Spleen (tissue), 7 donors: ENCODE data around the gene AP1G2.

Experiments used
- POLR2A ChIP-seq, 3 donors: fragments of 450-650 bp; IDR thresholded peaks; one replicate each; pipeline ENCODE4 v1.5.1; 2017; ENCODE audit warnings: antibody characterized with exemption in 3 of 3, mild to moderate bottlenecking in 1 of 3
- POLR2AphosphoS5 ChIP-seq, 3 donors: sonication (generic); formaldehyde crosslinking; IDR thresholded peaks; one replicate each; pipeline ENCODE4 v1.5.1; 2017; ENCODE audit warnings: antibody characterized with exemption in 3 of 3
- TF ChIP-seq, protein P1 (sequence below), 11 experiments: fragments of 200-600 bp in 7 of 11; fragments of 450-650 bp in 4 of 11; sonication (generic) in 4 of 11; IDR thresholded peaks in 8 of 11; conservative IDR thresholded peaks in 3 of 11; 1 replicate in 7 of 11; 2 replicates in 4 of 11; pipeline versions ENCODE4 v1.4.0 to v1.8.0; 2016 to 2021; ENCODE audit warnings: antibody characterized with exemption in 11 of 11, inconsistent platforms in 4 of 11, mild to moderate bottlenecking in 1 of 11
- donor health status: DM: no; HTN: no; CAD: no; lungs with moderate emphysema.
- donor health status: DM: no; HTN: no; CAD: no.
- donor health status: DM: no; HTN: no; CAD: no.

DNA sequence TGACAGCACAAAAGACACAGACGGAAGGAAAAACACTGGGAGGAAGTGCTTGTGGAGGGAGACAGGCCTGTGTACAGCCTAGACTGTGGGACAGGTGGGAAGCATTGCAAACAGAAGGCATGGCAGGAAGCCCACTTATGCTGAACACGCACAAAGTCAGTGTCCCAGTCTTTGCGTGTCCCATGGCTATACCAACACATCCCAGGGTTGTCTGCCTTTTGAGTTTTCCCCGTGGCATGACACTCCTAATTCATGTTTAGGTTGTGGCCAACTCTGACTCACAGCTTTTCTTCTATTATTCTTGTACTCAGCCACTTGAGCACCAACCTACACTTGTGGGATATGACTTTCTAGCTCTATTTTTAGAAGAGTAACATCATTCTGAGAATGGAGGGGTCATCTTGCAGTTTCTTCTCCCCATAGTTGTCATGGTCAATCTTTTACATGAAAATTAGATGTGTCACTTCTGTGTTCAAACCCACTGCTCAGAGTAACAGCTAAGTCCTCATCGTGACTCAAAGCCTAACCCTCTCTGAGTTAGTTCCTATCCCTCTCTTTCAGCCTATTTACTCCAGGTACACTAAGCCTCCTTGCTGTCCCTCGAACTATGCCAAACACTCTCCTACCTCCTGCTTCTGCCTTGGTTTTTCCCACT, 38.5 kb upstream of the AP1G2 start:
- TF ChIP-seq, protein P1, sequence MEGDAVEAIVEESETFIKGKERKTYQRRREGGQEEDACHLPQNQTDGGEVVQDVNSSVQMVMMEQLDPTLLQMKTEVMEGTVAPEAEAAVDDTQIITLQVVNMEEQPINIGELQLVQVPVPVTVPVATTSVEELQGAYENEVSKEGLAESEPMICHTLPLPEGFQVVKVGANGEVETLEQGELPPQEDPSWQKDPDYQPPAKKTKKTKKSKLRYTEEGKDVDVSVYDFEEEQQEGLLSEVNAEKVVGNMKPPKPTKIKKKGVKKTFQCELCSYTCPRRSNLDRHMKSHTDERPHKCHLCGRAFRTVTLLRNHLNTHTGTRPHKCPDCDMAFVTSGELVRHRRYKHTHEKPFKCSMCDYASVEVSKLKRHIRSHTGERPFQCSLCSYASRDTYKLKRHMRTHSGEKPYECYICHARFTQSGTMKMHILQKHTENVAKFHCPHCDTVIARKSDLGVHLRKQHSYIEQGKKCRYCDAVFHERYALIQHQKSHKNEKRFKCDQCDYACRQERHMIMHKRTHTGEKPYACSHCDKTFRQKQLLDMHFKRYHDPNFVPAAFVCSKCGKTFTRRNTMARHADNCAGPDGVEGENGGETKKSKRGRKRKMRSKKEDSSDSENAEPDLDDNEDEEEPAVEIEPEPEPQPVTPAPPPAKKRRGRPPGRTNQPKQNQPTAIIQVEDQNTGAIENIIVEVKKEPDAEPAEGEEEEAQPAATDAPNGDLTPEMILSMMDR (IDR thresholded peaks at IDR 0.05 in 8 of 11, conservative IDR thresholded peaks at IDR 0.05 in 3 of 11): no peak
- TF ChIP-seq POLR2AphosphoS5 (IDR thresholded peaks at IDR 0.05) (no peak), POLR2A (IDR thresholded peaks at IDR 0.05) (no peak)
